Dendritic cell treated with granulocyte-macrophage colony-stimulating factor and Interleukin-4, amounts not matched to agents 40 ng/mL and 50 ng/mL, for 4 days (primary cell): ENCODE data around the gene PHF1.
A peak's percentile ranks its signal among the peaks of the same experiment; 100 is the strongest.

Source experiments
- H3K27ac Mint-ChIP-seq: one replicate; pipeline ENCODE4 v1.8.0; 2022; ENCODE audit warnings: mild to moderate bottlenecking, mixed read lengths
- H3K27me3 Mint-ChIP-seq: one replicate; pipeline ENCODE4 v1.8.0; 2022; ENCODE audit warnings: mild to moderate bottlenecking, mixed read lengths
- H3K36me3 Mint-ChIP-seq: one replicate; pipeline ENCODE4 v1.8.0; 2022; ENCODE audit warnings: low read depth, mixed read lengths
- H3K4me1 Mint-ChIP-seq: one replicate; pipeline ENCODE4 v1.8.0; 2022; ENCODE audit warnings: low read depth, mixed read lengths
- H3K4me3 Mint-ChIP-seq: one replicate; pipeline ENCODE4 v1.8.0; 2022; ENCODE audit warnings: mild to moderate bottlenecking, moderate library complexity, mixed read lengths
- H3K9me3 Mint-ChIP-seq: one replicate; pipeline ENCODE4 v1.8.0; 2022; ENCODE audit warnings: mixed read lengths
- intact Hi-C: fragments of 100-400 bp; cut with micrococcal nuclease; formaldehyde crosslinking; loops from one replicate; pipeline ENCODE4 v1.15.0; 2022

Gene PHF1

GRCh38 chr6:33405386-33405940 lies 5.4 kb upstream of the PHF1 start:
- intact Hi-C loops: no loop called here
- Mint-ChIP-seq H3K4me1 (peaks cover 27% of the 10 kb centered on the region), H3K9me3 (no peaks in the 10 kb centered on the region), H3K27ac (peak overlapping the region; percentile 0), H3K27me3 (no peaks in the 10 kb centered on the region), H3K4me3 (no peak overlapping the region), H3K36me3 (peaks cover 13% of the 10 kb centered on the region)

DNA sequence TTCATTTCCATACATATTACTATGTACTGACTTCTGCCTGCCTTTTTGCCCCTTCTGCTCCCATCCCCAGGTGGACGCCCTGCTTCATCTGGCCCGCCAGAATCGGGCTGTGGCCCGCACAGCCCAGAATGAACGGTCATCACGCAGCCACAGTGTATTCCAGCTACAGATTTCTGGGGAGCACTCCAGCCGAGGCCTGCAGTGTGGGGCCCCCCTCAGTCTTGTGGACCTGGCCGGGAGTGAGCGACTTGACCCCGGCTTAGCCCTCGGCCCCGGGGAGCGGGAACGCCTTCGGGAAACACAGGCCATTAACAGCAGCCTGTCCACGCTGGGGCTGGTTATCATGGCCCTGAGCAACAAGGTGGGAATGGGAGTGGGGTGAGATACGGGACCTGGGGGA lies 4.7 kb upstream of the PHF1 start:
- Mint-ChIP-seq H3K4me1 (peaks cover 27% of the 10 kb centered on the region), H3K27ac (no peak overlapping the region), H3K4me3 (no peak overlapping the region), H3K36me3 (peaks cover 13% of the 10 kb centered on the region), H3K9me3 (no peaks in the 10 kb centered on the region), H3K27me3 (no peaks in the 10 kb centered on the region)
- intact Hi-C loops: loop anchor here (2.0 kb wide), 1 partner anchor 13 kb away; no protein-coding TSS in a partner anchor

- Mint-ChIP-seq H3K36me3 (peaks cover 14% of the 10 kb centered on the region), H3K27me3 (no peaks in the 10 kb centered on the region), H3K4me3 (no peak overlapping the region), H3K4me1 (peaks cover 37% of the 10 kb centered on the region), H3K27ac (no peak overlapping the region), H3K9me3 (no peaks in the 10 kb centered on the region)
- intact Hi-C loops: loop anchor here (2.0 kb wide), 1 partner anchor 14 kb away; no protein-coding TSS in a partner anchor
These were observed 3.6 kb upstream of the PHF1 start for GRCh38 chr6:33407132-33407718.

- Mint-ChIP-seq H3K27ac (peak overlapping the region; percentile 94), H3K4me3 (peak overlapping the region; percentile 82), H3K9me3 (no peaks in the 10 kb centered on the region), H3K36me3 (peaks cover 35% of the 10 kb centered on the region), H3K27me3 (no peaks in the 10 kb centered on the region), H3K4me1 (peaks cover 40% of the 10 kb centered on the region)
- intact Hi-C loops: loop anchor here (1.0 to 5.0 kb wide), 2 partner anchors 19 to 42 kb away; partner anchors contain the start of genes KIFC1 and ZBTB9
These were observed 634 bp upstream of the PHF1 start for GRCh38 chr6:33410050-33410710.

GRCh38 chr6:33411632-33412005 lies 805 bp downstream of the PHF1 start:
- intact Hi-C loops: loop anchor here (5.0 kb wide), 1 partner anchor 41 kb away; the partner anchor contains the start of gene ZBTB9
- Mint-ChIP-seq H3K27me3 (no peaks in the 10 kb centered on the region), H3K36me3 (peaks cover 50% of the 10 kb centered on the region), H3K4me3 (peak overlapping the region; percentile 74), H3K4me1 (peaks cover 54% of the 10 kb centered on the region), H3K27ac (peak overlapping the region; percentile 94), H3K9me3 (no peaks in the 10 kb centered on the region)

DNA sequence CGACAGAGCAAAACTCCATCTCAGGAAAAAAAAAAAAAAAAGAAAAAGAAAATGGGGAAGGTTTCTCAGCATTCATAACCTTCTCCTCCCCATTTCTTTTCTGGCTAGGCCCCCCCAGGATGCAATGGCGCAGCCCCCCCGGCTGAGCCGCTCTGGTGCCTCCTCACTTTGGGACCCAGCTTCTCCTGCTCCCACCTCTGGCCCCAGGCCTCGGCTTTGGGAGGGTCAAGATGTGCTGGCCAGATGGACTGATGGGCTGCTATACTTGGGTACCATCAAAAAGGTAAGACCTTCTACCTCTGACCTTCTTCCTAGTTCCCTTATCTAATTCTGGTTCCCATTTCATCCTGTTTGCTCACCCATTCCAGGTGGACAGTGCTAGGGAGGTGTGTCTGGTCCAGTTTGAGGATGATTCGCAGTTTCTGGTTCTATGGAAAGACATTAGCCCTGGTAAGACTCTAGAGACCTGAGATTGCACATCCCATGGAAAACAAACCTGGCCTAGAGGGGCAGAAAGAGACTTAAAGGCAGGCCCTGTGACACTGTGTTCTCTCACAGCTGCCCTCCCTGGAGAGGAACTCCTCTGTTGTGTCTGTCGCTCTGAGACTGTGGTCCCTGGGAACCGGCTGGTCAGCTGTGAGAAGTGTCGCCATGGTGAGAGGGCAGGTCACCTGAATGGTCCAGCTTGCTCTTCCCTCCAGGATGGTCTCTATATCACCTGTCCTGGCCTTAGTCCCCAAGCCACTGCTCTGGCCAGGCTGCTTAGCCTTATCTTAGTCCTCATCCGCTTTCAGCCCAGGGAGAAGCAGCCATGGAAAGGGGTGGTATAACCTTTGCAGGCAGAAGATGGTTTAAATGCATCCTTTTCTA lies 1.6 kb downstream of the PHF1 start:
- no peaks in the 10 kb centered on the region for H3K9me3 Mint-ChIP-seq
- no peak overlapping the region for H3K27ac Mint-ChIP-seq
- H3K36me3 Mint-ChIP-seq: peaks cover 55% of the 10 kb centered on the region
- H3K4me3 Mint-ChIP-seq: peak overlapping the region; percentile 74
- intact Hi-C loops: loop anchor here (5.0 kb wide), 1 partner anchor 40 kb away; the partner anchor contains the start of gene ZBTB9
- no peaks in the 10 kb centered on the region for H3K27me3 Mint-ChIP-seq
- peaks cover 62% of the 10 kb centered on the region for H3K4me1 Mint-ChIP-seq

DNA sequence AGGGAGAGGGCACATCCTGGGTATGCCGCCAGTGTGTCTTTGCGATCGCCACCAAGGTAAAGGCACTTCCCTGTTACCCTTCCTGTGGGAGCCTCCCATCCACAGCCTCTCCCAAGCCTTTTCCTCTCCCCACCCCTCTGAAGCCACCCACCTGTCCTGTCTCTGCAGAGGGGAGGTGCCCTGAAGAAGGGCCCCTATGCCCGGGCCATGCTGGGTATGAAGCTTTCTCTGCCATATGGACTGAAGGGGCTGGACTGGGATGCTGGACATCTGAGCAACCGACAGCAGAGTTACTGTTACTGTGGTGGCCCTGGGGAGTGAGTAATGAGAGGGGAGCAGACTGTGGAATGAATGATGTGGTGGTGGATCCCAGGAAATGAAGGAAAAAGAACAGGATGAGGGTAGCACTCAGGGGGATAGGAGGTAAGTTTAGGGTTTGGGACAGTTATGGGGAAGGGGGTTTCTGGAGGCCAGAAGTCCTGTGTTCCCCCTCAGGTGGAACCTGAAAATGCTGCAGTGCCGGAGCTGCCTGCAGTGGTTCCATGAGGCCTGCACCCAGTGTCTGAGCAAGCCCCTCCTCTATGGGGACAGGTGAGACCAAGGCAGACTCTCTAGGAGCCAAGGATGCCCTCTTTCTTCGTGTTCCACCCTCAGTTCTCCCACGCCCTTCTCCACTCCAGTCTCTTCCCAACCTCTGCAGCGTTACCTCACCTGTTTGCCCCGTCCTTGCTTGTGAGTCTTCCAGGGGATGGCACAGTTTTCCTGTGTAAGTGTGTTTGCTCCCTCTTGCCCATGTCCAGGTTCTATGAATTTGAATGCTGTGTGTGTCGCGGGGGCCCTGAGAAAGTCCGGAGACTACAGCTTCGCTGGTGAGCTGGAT lies 2.7 kb downstream of the PHF1 start:
- no peaks in the 10 kb centered on the region for H3K27me3 Mint-ChIP-seq
- H3K27ac Mint-ChIP-seq: no peak overlapping the region
- peaks cover 67% of the 10 kb centered on the region for H3K4me1 Mint-ChIP-seq
- peaks cover 58% of the 10 kb centered on the region for H3K36me3 Mint-ChIP-seq
- intact Hi-C loops: loop anchor here (5.0 kb wide), 1 partner anchor 39 kb away; the partner anchor contains the start of gene ZBTB9
- H3K4me3 Mint-ChIP-seq: no peak overlapping the region
- H3K9me3 Mint-ChIP-seq: no peaks in the 10 kb centered on the region

GRCh38 chr6:33414592-33415271 lies 3.9 kb downstream of the PHF1 start:
- Mint-ChIP-seq H3K27ac (peak overlapping the region; percentile 43), H3K36me3 (peaks cover 57% of the 10 kb centered on the region), H3K9me3 (no peaks in the 10 kb centered on the region), H3K27me3 (peaks cover 2% of the 10 kb centered on the region), H3K4me1 (peaks cover 72% of the 10 kb centered on the region), H3K4me3 (no peak overlapping the region)
- intact Hi-C loops: loop anchor here (5.0 kb wide), 1 partner anchor 38 kb away; the partner anchor contains the start of gene ZBTB9

DNA sequence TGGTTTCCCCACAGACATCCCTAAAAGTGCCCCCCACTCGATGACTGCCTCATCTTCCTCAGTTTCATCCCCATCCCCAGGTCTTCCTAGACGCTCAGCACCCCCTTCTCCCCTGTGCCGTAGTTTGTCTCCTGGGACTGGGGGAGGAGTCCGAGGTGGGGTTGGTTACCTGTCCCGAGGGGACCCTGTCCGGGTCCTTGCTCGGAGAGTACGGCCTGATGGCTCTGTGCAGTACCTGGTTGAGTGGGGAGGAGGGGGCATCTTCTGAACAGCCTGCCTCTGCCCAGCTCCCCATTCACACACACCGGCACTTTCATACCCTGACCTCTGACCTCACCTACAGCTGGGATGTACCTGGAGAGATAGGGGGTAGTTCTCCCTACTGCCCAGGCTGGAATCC lies 5.0 kb downstream of the PHF1 start:
- peaks cover 8% of the 10 kb centered on the region for H3K27me3 Mint-ChIP-seq
- H3K27ac Mint-ChIP-seq: peak overlapping the region; percentile 43
- intact Hi-C loops: no loop called here
- no peaks in the 10 kb centered on the region for H3K9me3 Mint-ChIP-seq
- no peak overlapping the region for H3K4me3 Mint-ChIP-seq
- H3K36me3 Mint-ChIP-seq: peaks cover 53% of the 10 kb centered on the region
- peaks cover 71% of the 10 kb centered on the region for H3K4me1 Mint-ChIP-seq

DNA sequence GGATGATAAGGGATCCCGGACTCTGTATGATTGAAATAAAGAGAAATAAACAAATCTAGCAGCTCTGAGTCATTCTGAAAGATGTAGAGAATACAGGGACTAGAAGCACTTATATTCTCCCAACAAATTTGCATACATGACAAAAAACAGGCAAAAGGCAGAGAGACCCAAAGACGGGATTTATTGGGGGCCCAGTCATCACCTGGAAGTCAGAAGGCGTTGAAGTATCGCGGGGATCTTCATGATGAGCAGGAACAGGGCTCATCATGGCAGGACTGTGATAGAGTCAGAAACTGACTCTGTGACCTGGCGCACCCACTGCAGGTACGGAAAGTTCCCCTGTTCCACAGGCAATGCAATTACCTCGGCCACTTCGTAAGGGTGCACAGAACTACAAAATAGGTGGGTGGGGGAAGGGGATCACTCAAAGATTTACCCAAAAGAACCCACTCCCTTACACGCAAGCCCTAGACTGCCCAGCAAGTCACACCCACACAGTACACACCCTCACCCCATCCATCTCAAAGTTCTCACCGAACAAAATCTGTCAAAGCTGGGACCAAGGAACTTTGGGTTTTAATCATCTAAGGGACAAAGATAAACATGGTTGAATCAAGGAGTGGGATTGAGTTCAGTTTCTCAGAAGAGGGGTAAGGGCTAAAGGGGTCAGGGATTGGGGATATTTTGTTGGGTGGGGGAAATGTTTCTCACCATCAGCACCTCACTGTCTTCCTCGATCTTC lies 5.7 kb downstream of the PHF1 start:
- Mint-ChIP-seq H3K27me3 (peaks cover 13% of the 10 kb centered on the region), H3K4me1 (peaks cover 68% of the 10 kb centered on the region), H3K36me3 (peaks cover 53% of the 10 kb centered on the region), H3K9me3 (no peaks in the 10 kb centered on the region), H3K4me3 (peak overlapping the region; percentile 89), H3K27ac (peak overlapping the region; percentile 95)
- intact Hi-C loops: loop anchor here (1.0 kb wide), 1 partner anchor 9 kb away; no protein-coding TSS in a partner anchor

- Mint-ChIP-seq H3K9me3 (no peaks in the 10 kb centered on the region), H3K36me3 (peaks cover 51% of the 10 kb centered on the region)
- intact Hi-C loops: loop anchor here (1.0 kb wide), 1 partner anchor 8 kb away; no protein-coding TSS in a partner anchor
These were observed 6.5 kb downstream of the PHF1 start for GRCh38 chr6:33417128-33417902.

More at GRCh38 chr6:33417128-33417902, 6.5 kb downstream of the PHF1 start:
- Mint-ChIP-seq H3K27ac (peak overlapping the region; percentile 95), H3K4me3 (peak overlapping the region; percentile 89), H3K4me1 (peaks cover 60% of the 10 kb centered on the region), H3K27me3 (peaks cover 14% of the 10 kb centered on the region)
